Measurements from ENCODE around the gene RERGL. TPM values are rescaled to one million over a fixed set of nuclear protein-coding genes. Genes with fewer than 3 reads are reported as not detected.

Gene RERGL
- polyA plus RNA-seq, 10 donors, result 0.26 to 1.5 (median 0.71) TPM; not detected in 1

Other genes starting within 250 kb of the RERGL start
- 1 to 10 TPM in 2 of 10 donors, under 1 TPM in 7, not detected in 1; 0.08 to 1.9 (median 0.26) TPM for gene PIK3C2G, start 171.3 kb upstream of the RERGL start, polyA plus RNA-seq (ENCODE audit: insufficient read length in 10 of 10)

All from muscle of back (tissue), 10 donors.